Stimulated activated CD4-positive, alpha-beta T cell treated with anti-CD3 and anti-CD28 coated beads, Interleukin-1b, Interleukin-23, amount 100 ng/mL, for 48 hours (primary cell): Measurements from ENCODE around the gene PRRT3.
"Not testable (repeated sequence)": the region's sequence is repeated elsewhere in the genome, so short reads cannot be mapped to it uniquely, and the experiment has no call there.

Experiments used
- DNase-seq: peaks from one replicate; pipeline ENCODE4 v3.0.0-alpha.2; 2020

PRRT3 gene

DNA sequence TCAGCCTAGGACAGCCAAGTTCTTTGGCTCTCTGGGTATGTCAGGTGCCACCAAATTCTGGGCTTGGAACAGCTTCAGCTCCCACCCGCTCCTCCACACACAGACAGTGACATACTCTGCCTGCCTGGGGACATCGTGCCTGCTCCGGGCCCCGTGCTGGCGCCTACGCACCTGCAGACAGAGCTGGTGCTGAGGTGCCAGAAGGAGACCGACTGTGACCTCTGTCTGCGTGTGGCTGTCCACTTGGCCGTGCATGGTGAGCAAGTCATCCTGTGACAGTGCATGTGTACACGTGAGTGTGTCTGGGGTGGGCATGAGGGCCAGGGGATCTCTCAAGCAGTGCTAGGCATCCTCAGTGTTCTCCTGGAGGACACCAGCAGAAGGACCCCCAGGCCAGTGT, 34.4 kb downstream of the PRRT3 start:
- no peak for DNase-seq

DNA sequence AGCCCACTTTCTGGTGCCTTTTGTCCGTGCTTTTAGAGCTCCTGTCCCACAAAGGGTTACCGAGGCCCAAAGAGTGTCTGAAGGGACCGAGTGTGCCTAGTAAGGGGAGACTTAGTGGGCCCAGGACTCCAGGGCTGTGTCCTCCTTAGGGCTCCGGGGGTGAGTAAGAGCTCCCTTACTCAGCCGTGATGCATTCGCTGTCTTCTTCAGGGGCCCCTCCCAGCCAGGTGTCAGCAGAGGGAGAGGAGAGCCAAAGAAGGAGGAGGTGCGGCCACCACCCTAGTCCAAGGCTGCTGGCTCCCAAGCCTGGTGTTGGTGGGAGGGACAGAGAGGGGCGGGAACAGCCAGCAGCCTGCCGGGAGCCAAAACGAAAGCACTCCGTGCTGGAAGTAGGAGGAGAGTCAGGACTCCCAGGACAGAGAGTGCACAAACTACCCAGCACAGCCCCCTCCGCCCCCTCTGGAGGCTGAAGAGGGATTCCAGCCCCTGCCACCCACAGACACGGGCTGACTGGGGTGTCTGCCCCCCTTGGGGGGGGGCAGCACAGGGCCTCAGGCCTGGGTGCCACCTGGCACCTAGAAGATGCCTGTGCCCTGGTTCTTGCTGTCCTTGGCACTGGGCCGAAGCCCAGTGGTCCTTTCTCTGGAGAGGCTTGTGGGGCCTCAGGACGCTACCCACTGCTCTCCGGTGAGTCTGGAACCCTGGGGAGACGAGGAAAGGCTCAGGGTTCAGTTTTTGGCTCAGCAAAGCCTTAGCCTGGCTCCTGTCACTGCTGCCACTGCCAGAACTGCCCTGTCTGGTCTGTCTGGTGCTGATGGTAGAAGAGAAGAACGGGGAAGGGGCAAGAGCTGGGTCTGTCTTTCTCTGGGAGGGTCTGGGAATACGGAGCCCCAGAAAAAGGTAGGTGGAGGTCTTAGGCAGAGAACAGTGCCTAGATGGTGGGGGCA, 35.2 kb downstream of the PRRT3 start, which contains the start of gene IL17RC:
Gene IL17RC, plus strand, starts transcription at position 365 of the 947 bp plus-strand sequence. Its CDS starts 218 bp downstream, at position 583.
- DNase-seq, result peak; percentile 60

GRCh38 chr3:9916346-9916733, 35.9 kb downstream of the PRRT3 start:
- no peak for DNase-seq

DNA sequence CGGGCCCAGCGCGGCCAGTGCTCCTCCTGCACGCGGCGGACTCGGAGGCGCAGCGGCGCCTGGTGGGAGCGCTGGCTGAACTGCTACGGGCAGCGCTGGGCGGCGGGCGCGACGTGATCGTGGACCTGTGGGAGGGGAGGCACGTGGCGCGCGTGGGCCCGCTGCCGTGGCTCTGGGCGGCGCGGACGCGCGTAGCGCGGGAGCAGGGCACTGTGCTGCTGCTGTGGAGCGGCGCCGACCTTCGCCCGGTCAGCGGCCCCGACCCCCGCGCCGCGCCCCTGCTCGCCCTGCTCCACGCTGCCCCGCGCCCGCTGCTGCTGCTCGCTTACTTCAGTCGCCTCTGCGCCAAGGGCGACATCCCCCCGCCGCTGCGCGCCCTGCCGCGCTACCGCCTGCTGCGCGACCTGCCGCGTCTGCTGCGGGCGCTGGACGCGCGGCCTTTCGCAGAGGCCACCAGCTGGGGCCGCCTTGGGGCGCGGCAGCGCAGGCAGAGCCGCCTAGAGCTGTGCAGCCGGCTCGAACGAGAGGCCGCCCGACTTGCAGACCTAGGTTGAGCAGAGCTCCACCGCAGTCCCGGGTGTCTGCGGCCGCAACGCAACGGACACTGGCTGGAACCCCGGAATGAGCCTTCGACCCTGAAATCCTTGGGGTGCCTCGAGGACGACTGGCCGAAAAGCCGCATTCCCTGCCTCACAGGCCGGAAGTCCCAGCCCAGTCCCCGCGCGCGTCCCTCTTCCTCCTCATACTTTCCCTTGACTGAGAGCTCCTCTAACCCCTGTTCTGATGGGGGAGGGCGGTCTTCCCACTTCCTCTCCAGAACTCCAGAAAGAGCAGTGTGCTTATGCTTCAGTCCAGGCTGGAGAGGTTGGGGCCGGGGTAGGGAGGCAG, 36.7 kb downstream of the PRRT3 start:
- peak; percentile 42 for DNase-seq

DNA sequence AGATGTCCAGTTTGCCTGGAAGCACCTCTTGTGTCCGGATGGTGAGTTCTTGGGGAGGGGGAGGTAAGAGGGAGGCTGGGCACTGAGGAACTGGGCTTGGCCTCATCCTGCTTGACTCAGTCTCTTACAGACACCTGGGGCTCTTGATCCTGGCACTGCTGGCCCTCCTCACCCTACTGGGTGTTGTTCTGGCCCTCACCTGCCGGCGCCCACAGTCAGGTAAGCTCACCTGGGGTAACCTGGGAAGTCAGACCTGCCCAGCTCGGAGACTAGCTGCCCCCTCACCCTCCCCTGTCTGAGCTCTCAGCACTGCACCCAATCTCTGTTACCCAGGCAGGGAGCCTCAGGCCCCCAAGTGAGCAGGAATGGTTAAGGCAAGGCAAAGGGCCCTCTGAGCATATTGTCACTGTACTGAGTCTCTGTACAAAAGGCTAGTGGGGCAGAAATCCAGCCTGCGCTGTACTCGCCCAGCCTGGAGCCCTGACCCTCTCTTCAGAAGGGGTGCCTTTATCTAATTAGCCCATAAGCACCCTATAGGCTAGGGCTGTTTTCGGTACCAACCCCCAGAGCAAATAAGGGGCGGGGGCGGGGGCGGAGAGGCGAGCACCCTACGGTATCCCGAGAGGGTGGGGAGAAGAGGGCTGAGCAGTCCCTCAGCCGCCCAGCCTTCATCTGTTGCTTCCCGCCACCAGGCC, 37.5 kb downstream of the PRRT3 start:
- no peak for DNase-seq

- DNase-seq, result no peak
Observed at GRCh38 chr3:9914011-9914410, 38.2 kb downstream of the PRRT3 start.

GRCh38 chr3:9913601-9914000, 38.6 kb downstream of the PRRT3 start:
- DNase-seq, result no peak

- no peak for DNase-seq
Observed at GRCh38 chr3:9912294-9912935, 39.8 kb downstream of the PRRT3 start.

- DNase-seq, result no peak
Observed at GRCh38 chr3:9911863-9912262, 40.3 kb downstream of the PRRT3 start.

- no peak for DNase-seq
Observed at GRCh38 chr3:9909221-9910013, 42.8 kb downstream of the PRRT3 start.

DNA sequence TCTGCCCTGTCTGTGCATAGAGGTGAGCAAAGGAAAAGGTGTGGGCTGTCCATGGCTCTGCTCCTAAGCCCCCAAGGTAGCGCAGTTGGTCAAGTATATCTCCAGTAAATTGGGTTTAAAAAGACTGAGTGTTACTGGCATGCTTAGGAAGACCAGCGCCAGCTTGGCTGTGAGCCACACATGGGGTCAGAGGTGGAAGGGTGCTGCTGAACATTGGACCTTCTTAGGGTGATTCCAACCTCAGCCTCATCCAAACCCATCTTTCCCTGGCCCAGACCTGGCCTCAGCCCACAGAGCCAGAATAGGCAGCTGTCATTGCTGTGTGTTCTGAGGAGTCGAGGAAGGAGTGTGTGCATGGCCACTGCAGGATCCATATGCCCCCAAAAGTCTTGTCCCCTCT, 43.9 kb downstream of the PRRT3 start:
- no peak for DNase-seq

- no peak for DNase-seq
Observed at GRCh38 chr3:9906480-9906879, 45.7 kb downstream of the PRRT3 start.

DNA sequence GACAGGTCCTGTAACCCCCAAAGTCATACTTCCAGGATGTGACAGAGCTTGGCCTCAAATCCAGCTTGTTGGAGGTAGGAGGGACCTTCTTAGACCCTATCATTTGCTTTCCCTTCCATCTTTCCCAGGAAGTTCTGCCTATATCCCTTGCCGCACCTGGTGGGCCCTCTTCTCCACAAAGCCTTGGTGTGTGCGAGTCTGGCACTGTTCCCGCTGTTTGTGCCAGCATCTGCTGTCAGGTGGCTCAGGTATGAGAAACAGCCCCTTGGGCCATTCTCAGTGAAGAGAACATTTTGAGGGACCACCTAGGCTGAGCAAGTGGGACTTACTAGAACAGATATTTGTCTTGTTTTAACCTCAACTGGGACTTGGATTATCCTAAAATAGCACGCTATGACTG, 48.3 kb downstream of the PRRT3 start:
- DNase-seq, result no peak

GRCh38 chr3:9903238-9903624, 49.0 kb downstream of the PRRT3 start:
- no peak for DNase-seq

DNA sequence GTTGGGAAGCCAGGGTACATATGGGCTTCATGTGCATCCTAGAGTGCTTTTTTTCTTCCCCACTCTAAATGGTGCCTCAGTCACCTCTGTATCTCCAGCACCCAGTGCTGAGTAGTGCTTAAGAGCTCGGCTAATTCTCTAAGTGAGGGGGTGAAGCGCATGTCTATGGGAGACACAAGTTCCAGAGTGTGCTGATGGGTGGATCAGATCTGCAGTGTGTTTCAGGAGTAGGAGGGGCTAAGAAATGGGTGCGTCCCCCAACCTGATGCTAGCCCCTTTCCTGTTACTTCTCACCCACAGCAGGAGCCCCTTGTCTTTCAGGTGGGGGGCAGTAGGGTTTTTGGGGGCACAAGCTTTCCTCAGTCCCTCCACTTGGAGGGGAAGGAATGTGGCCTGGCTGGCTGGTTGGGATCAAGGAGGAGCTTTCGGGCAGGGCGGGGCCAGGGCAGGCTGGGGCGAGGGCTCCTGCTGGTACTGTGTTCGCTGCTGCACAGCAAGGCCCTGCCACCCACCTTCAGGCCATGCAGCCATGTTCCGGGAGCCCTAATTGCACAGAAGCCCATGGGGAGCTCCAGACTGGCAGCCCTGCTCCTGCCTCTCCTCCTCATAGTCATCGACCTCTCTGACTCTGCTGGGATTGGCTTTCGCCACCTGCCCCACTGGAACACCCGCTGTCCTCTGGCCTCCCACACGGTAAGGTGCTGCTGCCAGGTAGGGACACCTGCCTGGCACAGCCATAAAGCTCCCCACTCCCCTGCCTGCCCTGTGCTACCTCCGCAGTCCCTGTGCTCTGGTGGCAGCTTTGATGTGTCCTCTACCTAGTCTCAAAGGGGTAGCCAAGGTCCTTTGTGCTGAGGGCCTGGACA, 49.6 kb downstream of the PRRT3 start, which contains the start of gene IL17RE:
Gene IL17RE, plus strand, starts transcription at position 477 of the 866 bp plus-strand sequence. Its CDS starts 85 bp downstream, at position 562.
- DNase-seq, result no peak

- DNase-seq, result peak; percentile 35
Observed at GRCh38 chr3:9901967-9902366, 50.2 kb downstream of the PRRT3 start.

DNA sequence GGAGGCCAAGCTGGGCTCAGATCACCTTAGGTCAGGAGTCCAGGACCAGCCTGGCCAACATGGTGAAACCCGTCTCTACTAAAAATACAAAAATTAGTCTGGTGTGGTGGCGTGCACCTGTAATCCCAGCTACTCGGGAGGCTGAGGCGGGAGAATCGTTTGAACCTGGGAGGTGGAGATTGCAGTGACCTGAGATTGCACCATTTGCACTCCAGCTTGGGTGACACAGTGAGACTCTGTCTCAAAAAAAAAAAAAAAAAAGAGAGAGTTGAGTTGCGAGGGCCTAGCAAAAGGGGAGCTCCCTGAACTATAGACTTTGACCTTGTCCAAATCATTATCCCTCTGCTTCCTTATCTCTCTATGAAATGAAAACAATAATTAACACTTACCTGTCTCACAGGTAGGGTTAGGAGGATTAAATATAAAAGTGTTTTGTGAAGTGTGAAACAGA, 51.2 kb downstream of the PRRT3 start:
- not testable (repeated sequence) for DNase-seq

- DNase-seq, result no peak
Observed at GRCh38 chr3:9899289-9899791, 52.9 kb downstream of the PRRT3 start.

DNA sequence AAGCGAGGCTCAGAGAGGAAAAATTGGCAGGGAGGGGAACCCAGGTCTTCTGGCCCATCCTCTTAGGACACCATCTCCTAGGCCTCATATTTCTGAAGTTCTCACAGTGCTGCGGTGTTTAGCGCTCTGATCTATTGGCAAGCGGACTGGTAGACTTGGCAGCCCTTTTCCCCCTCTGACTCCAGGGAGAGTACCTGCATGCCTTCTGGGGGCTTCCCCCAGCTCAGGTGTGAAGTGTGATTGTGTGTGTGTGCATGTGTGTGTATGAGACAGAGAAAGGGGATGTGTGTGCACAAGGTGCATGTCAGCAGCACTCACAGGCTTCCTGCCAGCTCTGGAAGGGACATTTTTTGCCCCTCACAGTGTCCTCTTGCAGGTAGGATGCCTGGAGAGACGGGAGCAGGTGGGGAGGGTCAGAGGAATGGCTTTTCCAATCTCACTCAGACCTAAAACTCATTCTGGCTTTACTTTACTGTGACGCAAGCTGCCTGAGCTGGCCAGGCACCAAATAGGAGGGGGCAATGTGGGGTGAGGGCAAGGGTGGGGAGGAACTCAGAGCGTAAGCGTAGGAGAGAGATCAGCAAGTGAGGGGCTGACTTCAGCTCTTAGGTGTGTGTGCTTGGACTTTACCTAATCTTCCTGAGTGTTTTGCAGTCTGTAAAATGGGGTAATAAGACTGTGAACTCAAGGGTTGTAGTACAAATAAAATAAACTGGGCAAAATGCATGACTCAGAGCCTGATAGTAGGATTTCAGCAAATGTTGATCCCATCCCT, 53.6 kb downstream of the PRRT3 start:
- no peak for DNase-seq
